Neural progenitor cell (in vitro differentiated cells): ENCODE results near the gene ANK3. TPM values are rescaled to one million over a fixed set of nuclear protein-coding genes. Genes with fewer than 3 reads are reported as not detected.
A peak's percentile ranks its signal among the peaks of the same experiment; 100 is the strongest.

Experiments used
- DNase-seq: peaks from one replicate; pipeline ENCODE4 v3.0.0-alpha.2; 2016; ENCODE audit warnings: low spot score
- H2AFZ ChIP-seq: fragments of 200-600 bp; sonication (generic); replicated peaks from 2 replicates; pipeline ENCODE4 v1.6.1; 2016; ENCODE audit warnings: antibody characterized with exemption
- H3F3A ChIP-seq: fragments of 200-600 bp; sonication (generic); 2 replicates; pipeline ENCODE4 v1.6.1; 2016; ENCODE audit warnings: antibody characterized with exemption, low read depth
- H3K27ac ChIP-seq: fragments of 200-600 bp; sonication (generic); 2 replicates; pipeline ENCODE4 v1.5.1; 2016; ENCODE audit warnings: mild to moderate bottlenecking
- H3K27me3 ChIP-seq: fragments of 200-600 bp; sonication (generic); 2 replicates; pipeline ENCODE4 v1.6.1; 2016; ENCODE audit warnings: mild to moderate bottlenecking, moderate library complexity
- H3K36me3 ChIP-seq: fragments of 200-600 bp; sonication (generic); 2 replicates; pipeline ENCODE4 v1.5.1; 2016
- H3K4me1 ChIP-seq: fragments of 200-600 bp; sonication (generic); 2 replicates; pipeline ENCODE4 v1.6.1; 2016; ENCODE audit warnings: mixed run types
- H3K4me2 ChIP-seq: fragments of 200-600 bp; sonication (generic); 2 replicates; pipeline ENCODE4 v1.6.1; 2016
- H3K4me3 ChIP-seq: fragments of 200-600 bp; sonication (generic); 2 replicates; pipeline ENCODE4 v1.5.1; 2016
- H3K79me2 ChIP-seq: fragments of 200-600 bp; sonication (generic); 2 replicates; pipeline ENCODE4 v1.6.1; 2016; ENCODE audit warnings: low read depth
- H3K9ac ChIP-seq: fragments of 200-600 bp; sonication (generic); 2 replicates; pipeline ENCODE4 v1.6.1; 2016
- H3K9me3 ChIP-seq: fragments of 200-600 bp; sonication (generic); 2 replicates; pipeline ENCODE4 v1.5.1; 2016; ENCODE audit warnings: low read depth
- H4K20me1 ChIP-seq: fragments of 200-600 bp; sonication (generic); 2 replicates; pipeline ENCODE4 v1.6.1; 2016; ENCODE audit warnings: low read depth
- H3K27ac Mint-ChIP-seq: 3 replicates; pipeline ENCODE4 v1.8.0; 2021; ENCODE audit warnings: mixed read lengths
- H3K27me3 Mint-ChIP-seq: 2 replicates; pipeline ENCODE4 v1.8.0; 2022; ENCODE audit warnings: low read depth, mild to moderate bottlenecking, inconsistent platforms, moderate library complexity, mixed read lengths; ENCODE audit not compliant: insufficient read depth
- H3K36me3 Mint-ChIP-seq: 3 replicates; pipeline ENCODE4 v1.8.0; 2021; ENCODE audit warnings: mixed read lengths
- H3K4me1 Mint-ChIP-seq: 3 replicates; pipeline ENCODE4 v1.8.0; 2021; ENCODE audit warnings: mixed read lengths
- H3K4me3 Mint-ChIP-seq: 3 replicates; pipeline ENCODE4 v1.8.0; 2021; ENCODE audit warnings: mild to moderate bottlenecking, moderate library complexity, mixed read lengths
- H3K9me3 Mint-ChIP-seq: 3 replicates; pipeline ENCODE4 v1.8.0; 2020; ENCODE audit warnings: mixed read lengths
- EZH2 ChIP-seq: fragments of 200-600 bp; sonication (generic); IDR thresholded peaks from 2 replicates; pipeline ENCODE4 v1.6.1; 2017; ENCODE audit warnings: antibody characterized with exemption, mild to moderate bottlenecking, moderate library complexity
- EZH2phosphoT487 ChIP-seq: fragments of 200-600 bp; sonication (generic); IDR thresholded peaks from 2 replicates; pipeline ENCODE4 v1.6.1; 2017; ENCODE audit warnings: antibody characterized with exemption
- total RNA-seq: library from RNA; depleted of rRNA; stranded (reverse); fragments of >200 nt; gene quantifications from 2 replicates; pipeline ENCODE4 v1.2.3, GENCODE V29; 2015; ENCODE audit warnings: low replicate concordance
- TF ChIP-seq, protein P1 (sequence below): fragments of 200-600 bp; sonication (generic); IDR thresholded peaks from 2 replicates; pipeline ENCODE4 v1.5.1; 2017; ENCODE audit warnings: antibody characterized with exemption, mild to moderate bottlenecking

Gene ANK3
- total RNA-seq, 1 donor from 2014 or later: 54.1 TPM

DNA sequence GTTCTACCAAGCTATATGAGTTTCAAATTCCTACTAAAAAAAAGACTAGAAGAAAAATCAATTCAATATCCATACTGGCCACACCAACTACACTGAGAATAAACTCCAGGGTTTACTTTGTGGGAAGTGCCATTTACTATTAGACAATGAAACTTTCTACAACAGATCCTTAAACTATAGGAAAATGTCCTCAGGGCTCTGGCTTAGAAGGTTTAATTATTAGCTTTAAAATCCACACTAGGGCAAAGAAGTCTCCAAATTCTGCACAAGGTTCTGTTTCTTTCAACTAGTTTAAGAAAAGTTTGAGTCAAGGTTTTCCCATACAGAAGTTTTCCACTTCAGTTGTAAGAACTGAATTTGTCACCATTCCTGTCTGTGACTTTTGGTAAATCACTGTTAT lies 251.6 kb downstream of the ANK3 start:
- no peak overlapping the region for H3K9ac ChIP-seq

DNA sequence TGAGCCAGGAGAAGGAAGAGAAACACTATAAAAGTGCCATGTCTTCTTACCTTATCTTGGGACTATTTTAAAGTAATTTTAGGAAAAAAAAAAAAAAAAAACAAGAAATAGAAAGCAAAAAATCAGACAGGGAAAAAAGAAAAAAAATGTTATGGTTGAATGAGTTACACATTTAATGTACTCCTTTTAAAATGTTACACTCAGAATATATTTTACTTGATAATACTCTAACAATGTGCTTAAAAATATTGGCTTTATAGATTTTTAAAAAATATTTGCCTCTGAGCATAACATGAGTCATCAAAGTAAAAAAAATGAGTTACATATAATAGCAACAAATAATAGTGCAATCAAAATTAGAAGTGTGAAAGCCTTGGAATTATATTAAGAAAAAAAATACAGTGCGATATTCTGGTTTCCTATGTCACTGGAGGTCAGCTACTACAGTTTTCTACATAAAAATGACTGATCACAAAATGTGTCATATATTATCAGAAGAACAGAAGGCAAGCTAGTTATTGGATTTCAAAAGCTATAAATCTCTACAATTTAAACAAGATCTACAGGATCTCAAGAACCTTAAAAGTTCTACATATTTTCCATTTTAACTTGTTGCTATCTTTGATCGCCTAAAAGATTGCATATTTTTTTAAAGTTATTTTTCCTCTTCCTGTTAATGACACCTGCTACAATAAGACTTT lies 252.2 kb downstream of the ANK3 start:
- no peaks in the 10 kb centered on the region for H3K27me3 Mint-ChIP-seq
- H3K36me3 ChIP-seq: no peaks in the 10 kb centered on the region
- no peak overlapping the region for H3K4me3 Mint-ChIP-seq
- H3K9me3 ChIP-seq: no peaks in the 10 kb centered on the region
- H3K4me2 ChIP-seq: peak overlapping the region; percentile 82
- no peak overlapping the region for H2AFZ ChIP-seq
- H3K36me3 Mint-ChIP-seq: peaks cover 6% of the 10 kb centered on the region
- no peaks in the 10 kb centered on the region for H3K9me3 Mint-ChIP-seq
- peaks cover 31% of the 10 kb centered on the region for H3K4me1 ChIP-seq
- no peak for DNase-seq
- H3K9ac ChIP-seq: no peak overlapping the region
- no peaks in the 10 kb centered on the region for H4K20me1 ChIP-seq
- peaks cover 30% of the 10 kb centered on the region for H3K79me2 ChIP-seq
- TF ChIP-seq EZH2 (no peak), EZH2phosphoT487 (no peak)
- TF ChIP-seq, protein P1, sequence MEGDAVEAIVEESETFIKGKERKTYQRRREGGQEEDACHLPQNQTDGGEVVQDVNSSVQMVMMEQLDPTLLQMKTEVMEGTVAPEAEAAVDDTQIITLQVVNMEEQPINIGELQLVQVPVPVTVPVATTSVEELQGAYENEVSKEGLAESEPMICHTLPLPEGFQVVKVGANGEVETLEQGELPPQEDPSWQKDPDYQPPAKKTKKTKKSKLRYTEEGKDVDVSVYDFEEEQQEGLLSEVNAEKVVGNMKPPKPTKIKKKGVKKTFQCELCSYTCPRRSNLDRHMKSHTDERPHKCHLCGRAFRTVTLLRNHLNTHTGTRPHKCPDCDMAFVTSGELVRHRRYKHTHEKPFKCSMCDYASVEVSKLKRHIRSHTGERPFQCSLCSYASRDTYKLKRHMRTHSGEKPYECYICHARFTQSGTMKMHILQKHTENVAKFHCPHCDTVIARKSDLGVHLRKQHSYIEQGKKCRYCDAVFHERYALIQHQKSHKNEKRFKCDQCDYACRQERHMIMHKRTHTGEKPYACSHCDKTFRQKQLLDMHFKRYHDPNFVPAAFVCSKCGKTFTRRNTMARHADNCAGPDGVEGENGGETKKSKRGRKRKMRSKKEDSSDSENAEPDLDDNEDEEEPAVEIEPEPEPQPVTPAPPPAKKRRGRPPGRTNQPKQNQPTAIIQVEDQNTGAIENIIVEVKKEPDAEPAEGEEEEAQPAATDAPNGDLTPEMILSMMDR: no peak
- H3K27ac Mint-ChIP-seq: no peak overlapping the region
- H3K27ac ChIP-seq: no peak overlapping the region
- H3K27me3 ChIP-seq: no peaks in the 10 kb centered on the region
- H3F3A ChIP-seq: peaks cover 23% of the 10 kb centered on the region
- H3K4me3 ChIP-seq: peak overlapping the region; percentile 75
- H3K4me1 Mint-ChIP-seq: peaks cover 13% of the 10 kb centered on the region

More for the DNA sequence above, 251.6 kb downstream of the ANK3 start:
- H3K27me3 ChIP-seq: no peaks in the 10 kb centered on the region
- peak overlapping the region; percentile 75 for H3K4me3 ChIP-seq
- peaks cover 13% of the 10 kb centered on the region for H3K4me1 Mint-ChIP-seq
- no peaks in the 10 kb centered on the region for H3K27me3 Mint-ChIP-seq
- peaks cover 23% of the 10 kb centered on the region for H3F3A ChIP-seq
- peaks cover 31% of the 10 kb centered on the region for H3K4me1 ChIP-seq
- peak overlapping the region; percentile 82 for H3K4me2 ChIP-seq
- peaks cover 30% of the 10 kb centered on the region for H3K79me2 ChIP-seq
- H3K9me3 ChIP-seq: no peaks in the 10 kb centered on the region
- no peaks in the 10 kb centered on the region for H4K20me1 ChIP-seq
- H2AFZ ChIP-seq: no peak overlapping the region
- no peaks in the 10 kb centered on the region for H3K36me3 ChIP-seq
- H3K36me3 Mint-ChIP-seq: peaks cover 6% of the 10 kb centered on the region
- no peak for DNase-seq
- TF ChIP-seq EZH2 (no peak), EZH2phosphoT487 (no peak)
- no peak overlapping the region for H3K27ac ChIP-seq
- H3K9me3 Mint-ChIP-seq: no peaks in the 10 kb centered on the region
- no peak overlapping the region for H3K27ac Mint-ChIP-seq
- peak overlapping the region; percentile 8 for H3K4me3 Mint-ChIP-seq

DNA sequence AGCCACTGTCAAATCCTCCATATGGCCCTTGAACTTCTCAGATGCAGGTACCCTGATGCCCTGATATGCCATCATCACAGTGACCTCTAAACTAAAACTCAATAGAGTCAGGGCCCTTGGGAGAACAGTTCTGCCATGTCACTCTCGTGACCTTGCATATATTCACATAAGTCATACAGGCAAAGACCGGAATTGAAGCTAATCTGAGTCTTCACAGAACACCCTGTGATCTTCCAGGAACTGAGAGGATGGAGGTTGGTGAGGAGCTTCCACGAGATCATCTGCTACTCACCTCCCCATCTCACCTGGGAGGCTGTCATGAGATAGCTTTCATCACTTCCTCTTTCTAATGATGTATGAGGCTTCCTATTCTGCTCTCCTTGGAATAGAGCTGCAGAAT lies 254.7 kb downstream of the ANK3 start:
- peaks cover 13% of the 10 kb centered on the region for H3K4me1 Mint-ChIP-seq

DNA sequence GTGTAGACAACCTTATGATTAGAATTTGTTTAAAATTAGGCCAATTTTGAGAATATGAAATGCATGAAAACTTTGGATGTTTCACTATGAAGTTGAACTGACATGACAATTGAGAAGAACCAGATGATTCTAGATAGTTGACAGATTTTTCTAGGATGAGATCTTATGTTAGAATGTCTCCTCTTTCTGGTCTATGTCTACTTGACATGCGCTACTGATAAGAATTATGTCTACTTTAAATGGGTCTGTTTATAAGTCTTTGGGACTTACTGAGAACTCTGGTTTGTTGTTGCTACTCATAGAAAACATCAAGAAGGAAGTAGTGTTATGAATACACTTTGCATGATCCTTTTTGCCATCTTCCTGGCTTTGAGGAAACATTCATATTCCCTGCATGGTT lies 255.1 kb downstream of the ANK3 start:
- Histone ChIP-seq H3K79me2 (peaks cover 23% of the 10 kb centered on the region), H3K4me2 (no peak overlapping the region), H3K9ac (no peak overlapping the region), H3K4me3 (no peak overlapping the region), H4K20me1 (peaks cover 7% of the 10 kb centered on the region), H3K4me1 (peaks cover 31% of the 10 kb centered on the region), H3K9me3 (no peaks in the 10 kb centered on the region), H3K27ac (no peak overlapping the region), H2AFZ (no peak overlapping the region), H3K27me3 (no peaks in the 10 kb centered on the region), H3F3A (no peaks in the 10 kb centered on the region), H3K36me3 (no peaks in the 10 kb centered on the region)
- DNase-seq: no peak
- H3K27me3 Mint-ChIP-seq: peaks cover 2% of the 10 kb centered on the region
- H3K4me1 Mint-ChIP-seq: peaks cover 14% of the 10 kb centered on the region
- H3K36me3 Mint-ChIP-seq: peaks cover 6% of the 10 kb centered on the region
- no peak overlapping the region for H3K27ac Mint-ChIP-seq
- no peak overlapping the region for H3K4me3 Mint-ChIP-seq
- H3K9me3 Mint-ChIP-seq: no peaks in the 10 kb centered on the region
- TF ChIP-seq, protein P1: no peak
- no peak for TF ChIP-seq EZH2
- TF ChIP-seq EZH2phosphoT487: no peak

More for the DNA sequence above, 254.7 kb downstream of the ANK3 start:
- no peaks in the 10 kb centered on the region for H3K9me3 Mint-ChIP-seq
- H2AFZ ChIP-seq: no peak overlapping the region
- H3K79me2 ChIP-seq: peaks cover 28% of the 10 kb centered on the region
- H3K27ac ChIP-seq: no peak overlapping the region
- no peaks in the 10 kb centered on the region for H3K9me3 ChIP-seq
- H3K27me3 ChIP-seq: no peaks in the 10 kb centered on the region
- peaks cover 2% of the 10 kb centered on the region for H3K27me3 Mint-ChIP-seq
- H3K4me1 ChIP-seq: peaks cover 26% of the 10 kb centered on the region
- H3K27ac Mint-ChIP-seq: no peak overlapping the region
- peaks cover 6% of the 10 kb centered on the region for H3K36me3 Mint-ChIP-seq
- no peaks in the 10 kb centered on the region for H3K36me3 ChIP-seq
- H4K20me1 ChIP-seq: peaks cover 2% of the 10 kb centered on the region
- no peak overlapping the region for H3K9ac ChIP-seq
- no peak overlapping the region for H3K4me3 Mint-ChIP-seq
- H3K4me3 ChIP-seq: no peak overlapping the region
- no peak overlapping the region for H3K4me2 ChIP-seq
- TF ChIP-seq, protein P1: no peak
- peaks cover 1% of the 10 kb centered on the region for H3F3A ChIP-seq
- no peak for DNase-seq
